Stomach smooth muscle (tissue), 2 donors: ENCODE measurements around the gene NEMP2.

Experiments
- H3K27ac ChIP-seq: one replicate; pipeline ENCODE4 v1.7.0; 2013; ENCODE audit warnings: mild to moderate bottlenecking, low read length, inconsistent platforms
- H3K27me3 ChIP-seq, 2 donors: one replicate each; pipeline ENCODE4 v1.7.0; 2013; ENCODE audit warnings: low read length in 2 of 2; ENCODE audit not compliant: insufficient read depth in 2 of 2, control insufficient read depth in 1 of 2
- H3K36me3 ChIP-seq, 2 donors: one replicate each; pipeline ENCODE4 v1.7.0; 2013; ENCODE audit warnings: low read length in 2 of 2; ENCODE audit not compliant: control insufficient read depth in 2 of 2, insufficient read depth in 2 of 2
- H3K4me1 ChIP-seq: one replicate; pipeline ENCODE4 v1.7.0; 2013; ENCODE audit warnings: low read length; ENCODE audit not compliant: control insufficient read depth, insufficient read depth
- H3K4me3 ChIP-seq, 2 donors: one replicate each; pipeline ENCODE4 v1.7.0; 2013; ENCODE audit warnings: low read length in 2 of 2
- H3K9ac ChIP-seq, 2 donors: one replicate each; pipeline ENCODE4 v1.7.0; 2013; ENCODE audit warnings: low read length in 2 of 2, mild to moderate bottlenecking in 1 of 2
- H3K9me3 ChIP-seq, 2 donors: one replicate each; pipeline ENCODE4 v1.7.0; 2013; ENCODE audit warnings: low read length in 2 of 2; ENCODE audit not compliant: control insufficient read depth in 2 of 2
- donor health status: healthy.
- donor health status: Pancreatic carcinoma.

The NEMP2 gene, protein sequence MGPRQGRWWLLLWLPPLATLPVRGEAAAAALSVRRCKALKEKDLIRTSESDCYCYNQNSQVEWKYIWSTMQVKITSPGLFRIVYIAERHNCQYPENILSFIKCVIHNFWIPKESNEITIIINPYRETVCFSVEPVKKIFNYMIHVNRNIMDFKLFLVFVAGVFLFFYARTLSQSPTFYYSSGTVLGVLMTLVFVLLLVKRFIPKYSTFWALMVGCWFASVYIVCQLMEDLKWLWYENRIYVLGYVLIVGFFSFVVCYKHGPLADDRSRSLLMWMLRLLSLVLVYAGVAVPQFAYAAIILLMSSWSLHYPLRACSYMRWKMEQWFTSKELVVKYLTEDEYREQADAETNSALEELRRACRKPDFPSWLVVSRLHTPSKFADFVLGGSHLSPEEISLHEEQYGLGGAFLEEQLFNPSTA

DNA sequence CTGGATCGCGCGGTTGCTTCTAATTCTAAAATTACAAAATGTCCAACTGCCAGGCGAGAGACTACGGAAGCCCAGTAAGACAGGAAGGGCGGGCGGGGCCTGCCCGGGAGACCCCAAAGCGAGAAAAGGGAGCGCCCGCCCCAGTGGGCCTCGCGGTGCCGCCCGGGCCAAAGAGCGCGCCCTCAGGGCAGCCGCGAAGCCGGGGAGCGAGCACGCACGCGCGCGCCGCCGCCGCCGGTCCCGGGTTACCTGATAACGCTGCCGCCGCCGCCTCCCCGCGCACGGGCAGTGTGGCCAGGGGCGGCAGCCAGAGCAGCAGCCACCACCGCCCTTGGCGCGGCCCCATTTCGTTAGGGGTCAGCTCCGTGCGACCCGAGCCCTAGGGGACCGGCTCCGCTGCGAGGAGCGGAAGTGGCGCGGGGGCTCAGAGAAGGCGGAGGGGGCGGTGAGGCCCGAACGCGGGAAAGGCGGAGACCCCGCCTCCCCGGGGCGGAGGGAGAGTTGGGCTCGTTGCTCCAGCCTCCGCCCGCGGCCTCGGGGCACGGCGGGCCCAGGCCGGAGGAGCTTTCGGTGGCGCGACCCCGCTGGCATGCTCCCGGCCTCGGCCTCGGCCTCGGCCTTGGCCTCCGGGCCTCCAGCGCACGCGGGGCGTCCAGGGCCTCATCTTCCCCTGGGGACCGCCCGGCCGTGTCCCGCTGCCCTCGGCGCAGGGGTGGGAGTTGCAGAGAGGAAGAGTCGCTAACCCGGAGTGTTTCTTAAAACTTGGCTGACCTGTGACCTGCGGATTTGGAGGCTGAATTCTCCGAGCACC is at the start of gene NEMP2:
NEMP2 (minus strand) TSS at position 413 of the 811 bp plus-strand sequence; CDS start at position 346, 67 bp downstream.
- H3K27me3 ChIP-seq: no peaks in the 10 kb centered on the region
- H3K9me3 ChIP-seq: peaks cover 0 to 6% of the 10 kb centered on the region in 2 donors
- no peaks in the 10 kb centered on the region for H3K36me3 ChIP-seq
- peak within 1 kb of the TSS; percentile 93 to 97 for H3K9ac ChIP-seq
- H3K4me1 ChIP-seq: peaks cover 7% of the 10 kb centered on the region
- H3K27ac ChIP-seq: peak within 1 kb of the TSS; percentile 90
- H3K4me3 ChIP-seq: peak within 1 kb of the TSS; percentile 89 to 91

DNA sequence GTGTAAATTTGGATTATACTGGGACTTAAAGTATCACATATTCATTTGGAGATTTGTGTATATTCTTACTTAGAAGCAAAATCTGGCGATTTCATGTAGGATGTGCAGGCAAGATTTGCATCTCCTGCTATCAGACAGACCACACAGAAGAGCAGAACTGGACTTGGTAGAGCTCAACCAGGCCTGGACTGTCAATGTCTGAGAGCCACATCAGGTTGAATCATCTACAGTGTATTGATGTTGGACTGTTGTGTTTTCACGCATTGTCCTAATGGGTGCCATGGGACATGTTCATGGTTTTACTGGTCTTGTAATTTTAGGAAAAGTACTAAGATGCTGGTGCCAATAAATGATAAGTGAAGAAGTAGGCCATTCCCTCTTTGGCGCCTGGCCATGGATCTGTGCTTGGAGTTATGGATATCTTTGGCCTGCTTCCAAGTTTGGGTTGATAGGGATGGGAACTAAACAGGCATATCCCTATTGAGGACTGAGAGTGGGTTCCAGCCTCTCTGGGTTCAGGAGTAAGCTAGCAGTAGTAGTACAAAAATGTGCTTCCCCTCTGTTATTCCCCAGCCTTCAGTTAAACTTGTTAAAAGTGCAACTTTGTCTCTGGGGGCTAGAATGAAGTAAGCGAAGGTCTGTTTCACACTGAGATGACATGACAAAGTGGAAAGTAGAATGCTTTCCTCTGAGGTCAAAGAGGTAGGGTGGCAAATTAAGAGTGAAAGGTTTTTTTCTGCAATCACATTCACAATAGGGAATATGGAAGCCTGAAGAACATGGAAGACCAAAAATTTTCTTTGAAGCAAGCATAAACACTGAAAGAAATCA is 49.2 kb upstream of the NEMP2 start:
- Histone ChIP-seq H3K9ac (no peak overlapping the region), H3K4me3 (no peak overlapping the region), H3K36me3 (no peaks in the 10 kb centered on the region), H3K27ac (no peak overlapping the region), H3K4me1 (peaks cover 6% of the 10 kb centered on the region), H3K9me3 (no peaks in the 10 kb centered on the region), H3K27me3 (no peaks in the 10 kb centered on the region)

DNA sequence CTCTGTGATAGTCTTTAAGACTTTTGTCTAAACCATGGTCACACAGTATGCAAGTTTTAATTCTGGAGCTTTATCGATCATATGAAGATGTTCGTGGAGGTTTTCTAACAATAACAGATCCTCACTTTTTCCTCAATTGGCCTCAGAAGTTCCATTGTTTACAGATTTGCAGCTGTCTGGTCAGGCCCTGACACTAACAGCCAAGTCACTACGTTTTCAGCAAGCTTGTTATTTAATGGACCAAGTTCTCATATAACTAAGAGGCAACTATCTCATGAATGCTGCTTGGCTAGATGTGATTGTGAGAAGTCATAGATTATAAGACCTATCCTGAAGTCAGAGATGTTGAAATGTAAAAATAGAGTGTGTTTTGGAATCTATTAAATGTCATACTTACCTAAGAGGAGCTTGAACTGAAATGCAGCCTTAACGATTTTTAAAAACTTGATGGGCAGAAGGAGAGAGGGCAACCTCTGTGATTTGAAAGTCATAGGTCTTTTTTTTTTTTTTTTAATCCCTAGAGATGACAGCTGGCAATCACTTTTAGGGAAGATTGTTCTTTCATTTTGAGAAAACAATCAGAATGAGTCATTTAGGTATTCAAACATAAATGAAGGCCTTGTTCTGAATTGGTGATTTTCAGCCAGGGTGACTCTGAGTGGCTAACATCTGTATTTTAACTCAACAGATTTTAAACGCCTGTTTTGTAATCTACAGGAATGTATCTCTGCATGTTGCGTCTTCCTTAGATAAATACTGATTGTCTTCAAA is 48.4 kb upstream of the NEMP2 start:
- no peak overlapping the region for H3K4me3 ChIP-seq
- H3K27ac ChIP-seq: no peak overlapping the region
- H3K9ac ChIP-seq: no peak overlapping the region
- H3K9me3 ChIP-seq: no peaks in the 10 kb centered on the region
- H3K4me1 ChIP-seq: peaks cover 13% of the 10 kb centered on the region
- no peaks in the 10 kb centered on the region for H3K27me3 ChIP-seq
- no peaks in the 10 kb centered on the region for H3K36me3 ChIP-seq

DNA sequence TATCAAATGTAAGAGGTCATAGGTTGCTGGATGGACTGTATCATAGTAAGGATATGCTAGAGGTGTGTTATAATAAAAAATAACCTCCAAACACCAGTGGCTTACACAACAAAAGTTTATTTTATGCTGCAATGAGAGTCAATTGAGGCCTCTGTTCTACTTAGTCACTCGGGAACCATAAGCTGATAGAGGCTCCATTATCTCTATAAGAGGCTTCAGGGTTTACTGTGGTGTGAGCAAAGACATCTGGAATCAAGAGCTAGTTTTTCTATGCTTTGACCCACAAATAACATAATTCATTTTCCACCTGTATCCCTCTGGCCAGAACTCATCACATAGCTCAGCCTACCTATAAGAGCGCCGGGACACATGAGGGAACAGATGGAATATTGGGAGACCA is 47.5 kb upstream of the NEMP2 start:
- Histone ChIP-seq H3K27me3 (no peaks in the 10 kb centered on the region), H3K9ac (no peak overlapping the region), H3K27ac (no peak overlapping the region), H3K4me1 (peaks cover 16% of the 10 kb centered on the region), H3K9me3 (no peaks in the 10 kb centered on the region), H3K4me3 (no peak overlapping the region), H3K36me3 (no peaks in the 10 kb centered on the region)

DNA sequence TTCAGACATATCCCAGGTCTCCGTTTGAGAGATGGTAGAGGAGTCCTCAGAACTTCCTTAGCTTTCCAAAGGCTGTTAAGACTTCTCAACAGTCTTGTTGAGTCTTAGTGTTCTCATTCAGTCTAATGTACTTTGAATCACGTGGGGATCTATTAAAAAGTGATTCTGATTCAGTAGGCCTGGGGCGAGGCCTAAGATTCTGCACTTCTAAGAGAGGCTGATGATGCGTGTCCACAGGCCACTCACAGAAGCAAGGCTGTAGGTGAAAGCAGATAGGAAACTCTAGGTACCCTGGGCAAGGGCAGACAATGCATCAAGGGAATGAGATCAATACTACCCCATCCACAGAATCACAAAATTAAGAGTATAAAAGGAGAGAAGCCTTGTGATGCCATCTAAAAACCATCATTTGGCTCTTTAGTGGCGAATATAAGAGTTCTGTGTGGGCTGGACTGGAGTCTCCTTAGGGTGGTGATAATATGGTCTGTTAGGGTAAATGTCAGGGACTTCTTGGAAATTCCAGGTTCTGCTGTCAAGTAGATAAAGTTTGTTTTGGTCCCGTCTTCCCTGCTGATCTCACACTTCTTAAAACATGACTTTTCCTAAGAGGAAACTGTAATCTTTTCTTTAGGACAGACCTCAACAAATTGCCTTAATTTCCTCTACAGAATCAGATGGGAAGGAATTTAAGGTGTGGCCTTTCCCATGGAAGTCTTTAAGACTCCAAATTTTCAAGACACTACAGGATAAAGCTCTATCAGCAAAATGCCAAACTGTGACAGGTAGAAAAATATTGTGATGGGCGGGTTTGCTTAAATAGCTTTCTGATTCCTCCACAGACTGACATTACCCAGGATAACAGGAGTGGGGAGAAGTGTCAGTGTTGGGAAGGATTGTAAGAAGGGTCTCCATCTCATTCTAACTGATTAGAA is 45.7 kb upstream of the NEMP2 start:
- Histone ChIP-seq H3K4me3 (no peak overlapping the region), H3K9me3 (no peaks in the 10 kb centered on the region), H3K36me3 (no peaks in the 10 kb centered on the region), H3K4me1 (peaks cover 19% of the 10 kb centered on the region), H3K27ac (no peak overlapping the region), H3K9ac (no peak overlapping the region), H3K27me3 (no peaks in the 10 kb centered on the region)

DNA sequence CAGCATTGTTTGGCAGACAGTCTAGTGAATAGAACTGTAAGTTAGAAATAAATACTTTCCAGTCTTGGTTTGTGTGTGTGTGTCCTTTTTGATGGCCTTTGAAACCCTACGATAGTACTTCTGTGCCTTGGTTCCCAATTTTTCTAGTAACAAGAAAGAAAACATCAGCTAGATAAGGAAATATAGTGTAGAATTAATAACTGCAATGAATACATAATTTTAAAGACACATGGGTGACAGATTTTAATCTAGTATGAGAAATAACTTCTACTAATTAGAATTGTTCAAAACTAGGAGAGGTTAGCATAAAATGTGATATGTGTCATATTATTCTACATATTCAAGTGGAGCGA is 44.5 kb upstream of the NEMP2 start:
- H3K27me3 ChIP-seq: no peaks in the 10 kb centered on the region
- H3K9me3 ChIP-seq: no peaks in the 10 kb centered on the region
- H3K36me3 ChIP-seq: no peaks in the 10 kb centered on the region
- no peak overlapping the region for H3K4me3 ChIP-seq
- no peak overlapping the region for H3K27ac ChIP-seq
- peaks cover 19% of the 10 kb centered on the region for H3K4me1 ChIP-seq
- no peak overlapping the region for H3K9ac ChIP-seq

DNA sequence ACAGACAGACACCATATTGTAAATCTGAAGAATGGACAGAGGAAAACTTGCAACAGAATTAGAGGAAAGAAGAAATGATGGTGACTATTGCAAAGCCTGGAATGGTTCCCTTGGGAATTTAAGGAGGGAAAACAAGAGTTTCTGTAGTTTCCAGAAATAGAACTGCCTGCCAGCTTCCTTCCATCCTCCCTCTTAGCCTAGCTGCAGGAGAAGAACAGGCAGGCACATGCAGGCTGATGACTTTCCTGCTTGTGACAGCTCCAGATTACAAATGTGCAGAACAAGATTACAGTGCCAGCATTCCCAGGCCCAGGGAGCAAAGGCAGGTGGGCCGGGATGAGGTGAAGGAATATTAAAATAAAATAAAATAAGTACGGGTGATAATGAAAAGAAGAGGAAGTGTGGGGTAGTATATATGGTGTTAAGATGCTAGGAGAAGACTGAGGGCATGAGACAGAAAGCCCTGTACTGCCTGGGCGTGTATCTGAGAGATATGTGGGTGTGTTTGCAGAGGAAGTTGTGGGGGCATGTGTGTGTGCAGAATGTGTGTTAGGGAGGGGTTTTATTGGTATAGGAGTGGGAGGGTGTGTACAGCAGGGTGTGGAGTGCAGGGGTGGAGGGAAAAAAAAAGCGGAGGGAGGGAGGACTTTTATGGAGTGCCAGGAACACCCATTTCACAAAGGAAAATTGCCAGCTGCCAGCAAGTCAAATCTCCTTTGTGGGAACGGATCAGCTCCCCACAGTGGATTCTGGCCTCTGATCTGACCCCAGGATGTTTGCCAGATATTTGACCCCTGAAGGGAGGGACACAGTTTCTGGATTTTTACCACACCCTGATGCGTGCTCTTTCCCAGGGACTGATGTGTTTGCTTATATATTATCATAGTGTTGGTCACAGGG is 43.9 kb upstream of the NEMP2 start:
- H3K4me3 ChIP-seq: no peak overlapping the region
- peaks cover 19% of the 10 kb centered on the region for H3K4me1 ChIP-seq
- H3K27me3 ChIP-seq: no peaks in the 10 kb centered on the region
- H3K9me3 ChIP-seq: no peaks in the 10 kb centered on the region
- H3K9ac ChIP-seq: no peak overlapping the region
- peak overlapping the region; percentile 8 for H3K27ac ChIP-seq
- no peaks in the 10 kb centered on the region for H3K36me3 ChIP-seq

DNA sequence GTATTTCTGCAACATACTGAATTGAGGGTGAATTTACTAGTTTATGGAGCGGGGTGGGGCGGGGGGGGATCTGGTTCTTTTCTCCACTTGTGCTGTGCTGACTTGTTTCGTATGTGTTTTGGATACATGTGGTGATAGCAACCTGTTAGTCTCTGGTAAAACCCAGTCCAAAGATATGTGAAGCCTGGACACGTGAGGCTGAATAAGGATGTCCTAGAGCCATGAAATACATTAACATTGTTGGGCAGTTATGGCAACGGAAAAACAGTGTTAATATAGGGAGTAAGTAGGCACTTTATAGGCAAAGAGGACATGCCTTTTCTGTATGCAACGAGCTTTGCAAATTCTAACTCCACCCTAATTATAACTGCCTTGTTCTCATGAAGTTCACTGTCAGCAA is 42.1 kb upstream of the NEMP2 start:
- no peaks in the 10 kb centered on the region for H3K27me3 ChIP-seq
- H3K4me3 ChIP-seq: peak overlapping the region; percentile 26 to 30
- peaks cover 14% of the 10 kb centered on the region for H3K4me1 ChIP-seq
- no peaks in the 10 kb centered on the region for H3K36me3 ChIP-seq
- peak overlapping the region; percentile 37 to 42 for H3K9ac ChIP-seq
- peak overlapping the region; percentile 53 for H3K27ac ChIP-seq
- no peaks in the 10 kb centered on the region for H3K9me3 ChIP-seq

DNA sequence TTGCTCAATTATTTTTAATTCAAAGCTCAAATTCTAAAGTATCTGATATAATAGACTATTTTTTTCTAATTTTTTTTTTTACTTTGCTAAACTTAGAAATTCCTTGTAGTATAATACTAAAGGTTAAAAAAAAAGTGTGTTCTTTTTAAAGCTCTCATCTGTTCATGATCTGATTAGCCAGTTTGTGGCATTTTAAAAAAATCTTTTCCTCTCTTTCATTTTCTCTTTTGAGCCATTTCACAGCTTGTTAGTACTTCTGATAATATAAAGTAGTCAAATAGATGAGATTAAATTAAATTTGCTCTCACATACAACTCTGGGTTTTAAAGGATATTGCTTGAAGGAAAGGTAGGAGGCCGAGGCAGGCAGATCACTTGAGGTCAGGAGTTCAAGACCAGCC is 40.7 kb upstream of the NEMP2 start:
- Histone ChIP-seq H3K27me3 (no peaks in the 10 kb centered on the region), H3K36me3 (no peaks in the 10 kb centered on the region), H3K9me3 (no peaks in the 10 kb centered on the region), H3K9ac (no peak overlapping the region), H3K4me3 (no peak overlapping the region), H3K27ac (no peak overlapping the region), H3K4me1 (peaks cover 14% of the 10 kb centered on the region)
